ENCODE measurements around the gene TRIML1. TPM values are rescaled to one million over a fixed set of nuclear protein-coding genes. Genes with fewer than 3 reads are reported as not detected.
"Not testable (repeated sequence)": the region's sequence is repeated elsewhere in the genome, so short reads cannot be mapped to it uniquely, and the experiment has no call there.

TRIML1 gene
- total and polyA plus RNA-seq, 2 experiments from 2014 or later = not detected

DNA sequence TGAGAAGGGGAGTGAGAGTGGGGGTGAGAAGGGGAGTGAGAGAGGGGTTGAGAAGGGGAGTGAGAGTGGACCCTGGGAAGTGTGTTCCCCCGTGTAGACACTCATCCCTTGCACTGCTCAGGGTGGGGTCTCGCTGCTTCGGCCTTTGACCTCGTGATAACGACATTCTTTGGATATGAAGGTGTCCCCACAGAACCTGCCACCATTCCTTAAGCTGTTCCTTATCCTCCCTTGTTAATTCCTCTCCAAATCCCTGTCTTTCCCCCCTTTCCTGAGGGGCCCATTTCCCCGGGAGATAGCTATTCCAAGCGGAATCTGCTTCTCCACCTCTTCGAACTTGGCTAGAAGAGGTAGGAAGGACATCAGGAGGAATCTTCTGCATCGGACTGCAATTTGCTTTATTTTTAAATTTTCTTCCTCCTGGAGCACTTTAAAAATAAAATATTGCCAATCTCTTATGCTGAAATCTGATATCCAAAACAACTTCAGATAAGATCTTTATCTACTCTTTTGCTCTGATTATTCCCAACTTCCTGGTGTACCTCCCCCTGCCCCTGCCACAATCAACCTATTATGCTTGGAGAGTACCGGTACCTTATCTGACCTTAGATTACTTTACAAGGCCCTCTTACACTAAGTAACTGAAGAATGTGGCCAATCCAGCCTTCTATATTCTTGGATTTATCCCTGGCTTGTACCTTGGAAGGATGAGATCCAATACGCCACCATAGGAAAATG, 15.6 kb downstream of the TRIML1 start:
- TF ChIP-seq EZH2 (IDR thresholded peaks at IDR 0.05; ENCODE audit: insufficient read depth, poor library complexity, severe bottlenecking) (no peak), EZH2phosphoT487 (IDR thresholded peaks at IDR 0.05; ENCODE audit: insufficient read depth, low read depth) (no peak)
- no peaks in the 10 kb centered on the region for H3K9me2 ChIP-seq (ENCODE audit: insufficient read depth)

DNA sequence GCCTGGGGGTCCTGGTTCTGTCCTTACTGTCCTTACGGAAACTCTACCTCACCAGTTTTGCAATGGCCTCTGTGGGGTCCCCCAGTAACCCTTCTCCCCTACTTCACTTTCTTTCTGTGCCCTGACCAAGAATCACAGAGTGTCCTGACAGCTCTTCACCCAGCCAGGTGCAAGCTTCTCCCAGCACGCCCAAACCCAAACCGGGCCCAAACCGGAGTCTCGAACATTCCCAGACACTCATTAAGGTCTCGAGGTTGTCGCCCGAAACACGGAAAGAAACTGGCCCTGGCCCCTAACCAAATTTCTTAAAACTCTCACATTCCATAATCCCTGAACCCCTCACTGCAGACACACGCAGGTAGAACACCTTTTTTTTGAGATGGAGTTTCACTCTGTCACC, 19.1 kb downstream of the TRIML1 start:
- no peaks in the 10 kb centered on the region for H4K20me1 ChIP-seq (ENCODE audit: insufficient read depth)
- in situ Hi-C loops (cut with MboI) = no loop called here
- DNase-seq = no peak
- H3K9me3 ChIP-seq (ENCODE audit: low read depth) = no peaks in the 10 kb centered on the region
- no peak overlapping the region for H3K27ac ChIP-seq
- H3K9ac ChIP-seq = no peak overlapping the region
- no peak overlapping the region for H2AFZ ChIP-seq
- H3K4me3 ChIP-seq = no peak overlapping the region
- H3K79me2 ChIP-seq (ENCODE audit: insufficient read depth) = no peaks in the 10 kb centered on the region
- no peaks in the 10 kb centered on the region for H3K27me3 ChIP-seq (replicated peaks; ENCODE audit: insufficient read depth)
- no peaks in the 10 kb centered on the region for H3K9me2 ChIP-seq (ENCODE audit: insufficient read depth)
- H3K36me3 ChIP-seq (ENCODE audit: low read depth) = no peaks in the 10 kb centered on the region
- no peaks in the 10 kb centered on the region for H3K4me1 ChIP-seq (ENCODE audit: insufficient read depth)
- WGBS, 2 experiments (ENCODE audit: low coverage in 1 of 2, low lambda C conversion rate in 2 of 2, missing lambda C conversion rate in 2 of 2) = 67 to 72% methylated on average over 10 of the region's 10 CpGs
- no peaks in the 10 kb centered on the region for H3F3A ChIP-seq (ENCODE audit: insufficient read depth)
- H3K4me2 ChIP-seq (ENCODE audit: unreplicated experiment) = no peak overlapping the region
- TF ChIP-seq EZH2 (IDR thresholded peaks at IDR 0.05; ENCODE audit: insufficient read depth, poor library complexity, severe bottlenecking) (no peak), EZH2phosphoT487 (IDR thresholded peaks at IDR 0.05; ENCODE audit: insufficient read depth, low read depth) (no peak)

More for the DNA sequence above, 15.6 kb downstream of the TRIML1 start:
- Histone ChIP-seq H3K4me3 (no peak overlapping the region), H3K36me3 (ENCODE audit: low read depth) (no peaks in the 10 kb centered on the region), H3K4me1 (ENCODE audit: insufficient read depth) (no peaks in the 10 kb centered on the region), H3K79me2 (ENCODE audit: insufficient read depth) (no peaks in the 10 kb centered on the region), H2AFZ (no peak overlapping the region), H3K4me2 (ENCODE audit: unreplicated experiment) (no peak overlapping the region), H3K9me3 (ENCODE audit: low read depth) (no peaks in the 10 kb centered on the region), H3K27me3 (replicated peaks; ENCODE audit: insufficient read depth) (no peaks in the 10 kb centered on the region), H3K27ac (no peak overlapping the region), H3F3A (ENCODE audit: insufficient read depth) (no peaks in the 10 kb centered on the region), H3K9ac (no peak overlapping the region), H4K20me1 (ENCODE audit: insufficient read depth) (no peaks in the 10 kb centered on the region)
- in situ Hi-C loops (cut with MboI) = no loop called here
- WGBS, 2 experiments (ENCODE audit: low coverage in 1 of 2, low lambda C conversion rate in 2 of 2, missing lambda C conversion rate in 2 of 2) = 58 to 72% methylated on average over 8 to 11 of the region's 11 CpGs
- DNase-seq = no peak

DNA sequence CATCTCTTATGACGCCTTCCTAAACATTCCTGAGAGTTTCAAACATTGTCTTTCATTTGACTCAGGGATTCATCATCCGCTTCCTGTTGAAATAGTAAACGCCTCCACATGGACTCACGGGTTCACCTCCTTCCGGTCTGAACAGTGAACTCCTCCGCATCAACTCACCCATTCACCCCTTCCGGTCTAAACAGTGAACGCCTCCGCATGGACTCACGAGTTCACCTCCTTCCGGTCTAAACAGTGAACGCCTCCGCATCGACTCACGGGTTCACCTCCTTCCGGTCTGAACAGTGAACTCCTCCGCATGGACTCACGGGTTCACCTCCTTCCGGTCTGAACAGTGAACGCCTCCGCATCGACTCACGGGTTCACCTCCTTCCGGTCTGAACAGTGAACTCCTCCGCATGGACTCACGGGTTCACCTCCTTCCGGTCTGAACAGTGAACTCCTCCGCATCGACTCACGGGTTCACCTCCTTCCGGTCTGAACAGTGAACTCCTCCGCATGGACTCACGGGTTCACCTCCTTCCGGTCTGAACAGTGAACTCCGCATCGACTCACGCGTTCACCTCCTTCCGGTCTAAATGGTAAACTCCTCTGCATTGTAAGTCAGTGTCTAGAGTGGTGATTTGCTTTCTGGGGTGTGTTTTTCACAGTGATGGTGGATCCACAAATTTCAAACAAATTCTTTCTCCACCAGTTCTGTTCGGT, 20.4 kb downstream of the TRIML1 start:
- H4K20me1 ChIP-seq (ENCODE audit: insufficient read depth); H3K4me3 ChIP-seq; H3F3A ChIP-seq (ENCODE audit: insufficient read depth); H3K27ac ChIP-seq; H3K79me2 ChIP-seq (ENCODE audit: insufficient read depth); in situ Hi-C loops (cut with MboI); H3K9me3 ChIP-seq (ENCODE audit: low read depth); H3K4me1 ChIP-seq (ENCODE audit: insufficient read depth); H2AFZ ChIP-seq; H3K9ac ChIP-seq; DNase-seq; H3K27me3 ChIP-seq (replicated peaks; ENCODE audit: insufficient read depth); H3K9me2 ChIP-seq (ENCODE audit: insufficient read depth); H3K36me3 ChIP-seq (ENCODE audit: low read depth); H3K4me2 ChIP-seq (ENCODE audit: unreplicated experiment): not testable (repeated sequence)
- WGBS, 2 experiments (ENCODE audit: low coverage in 1 of 2, low lambda C conversion rate in 2 of 2, missing lambda C conversion rate in 2 of 2) = 67 to 72% methylated on average over 23 to 40 of the region's 40 CpGs

DNA sequence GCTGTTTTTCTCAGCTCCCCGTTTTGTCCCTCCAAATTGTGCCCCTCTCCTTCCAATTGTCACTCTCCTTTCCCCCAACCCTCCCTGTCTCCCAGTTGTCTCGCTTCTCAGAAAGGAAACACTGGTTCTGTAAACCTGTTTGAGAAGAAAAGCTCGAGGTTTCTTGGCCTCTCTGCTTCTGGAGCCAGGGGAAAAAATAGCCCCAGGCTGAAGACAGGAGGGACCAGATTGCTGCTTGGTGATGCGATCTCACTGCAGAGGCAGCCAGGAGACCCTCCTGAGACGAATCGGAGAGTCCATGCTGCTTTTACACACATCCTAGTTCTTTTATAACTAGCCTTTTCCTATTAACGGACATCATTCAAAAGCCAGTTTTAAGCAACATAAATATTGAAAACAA, 21.2 kb downstream of the TRIML1 start:
- no peak for DNase-seq
- Histone ChIP-seq H3K27ac (no peak overlapping the region), H3K36me3 (ENCODE audit: low read depth) (no peaks in the 10 kb centered on the region), H2AFZ (no peak overlapping the region), H3F3A (ENCODE audit: insufficient read depth) (no peaks in the 10 kb centered on the region), H3K9me3 (ENCODE audit: low read depth) (no peaks in the 10 kb centered on the region), H3K4me3 (no peak overlapping the region), H3K27me3 (replicated peaks; ENCODE audit: insufficient read depth) (no peaks in the 10 kb centered on the region), H3K4me1 (ENCODE audit: insufficient read depth) (no peaks in the 10 kb centered on the region), H3K4me2 (ENCODE audit: unreplicated experiment) (no peak overlapping the region), H4K20me1 (ENCODE audit: insufficient read depth) (no peaks in the 10 kb centered on the region), H3K9ac (no peak overlapping the region), H3K9me2 (ENCODE audit: insufficient read depth) (no peaks in the 10 kb centered on the region), H3K79me2 (ENCODE audit: insufficient read depth) (no peaks in the 10 kb centered on the region)
- in situ Hi-C loops (cut with MboI) = no loop called here
- 25 to 32% methylated on average over 7 of the region's 7 CpGs for WGBS, 2 experiments (ENCODE audit: low coverage in 1 of 2, low lambda C conversion rate in 2 of 2, missing lambda C conversion rate in 2 of 2)
- TF ChIP-seq EZH2phosphoT487 (IDR thresholded peaks at IDR 0.05; ENCODE audit: insufficient read depth, low read depth) (no peak), EZH2 (IDR thresholded peaks at IDR 0.05; ENCODE audit: insufficient read depth, poor library complexity, severe bottlenecking) (no peak)
